Left ventricle myocardium superior (tissue), 1 donor: ENCODE results near the gene EIPR1. TPM values are rescaled to one million over a fixed set of nuclear protein-coding genes. Genes with fewer than 3 reads are reported as not detected.
"Not testable (repeated sequence)": the region's sequence is repeated elsewhere in the genome, so short reads cannot be mapped to it uniquely, and the experiment has no call there.

ENCODE experiments used
- ATAC-seq: fragments of 200-7000 bp; cut with Tn5 transposase; one replicate; pipeline ENCODE4 v1.9.1; 2020; ENCODE audit warnings: mild to moderate bottlenecking, moderate library complexity
- DNase-seq: peaks from one replicate; pipeline ENCODE4 v3.0.0-alpha.2; 2020
- intact Hi-C: fragments of 100-400 bp; cut with micrococcal nuclease; formaldehyde crosslinking; loops from one replicate; pipeline ENCODE4 v1.11.0; 2022
- total RNA-seq: library from RNA; stranded (reverse); fragmentation: NEBNext Ultra II Directional; extraction: Animal tissue kit (Norgen Biotek cat#: 25700); gene quantifications from one replicate; pipeline ENCODE4 v1.2.1, GENCODE V29; 2021
- donor health status: DM: no; HTN: yes; CAD: no; lungs with severe emphysema.

EIPR1 gene
- total RNA-seq, 1 donor from 2014 or later: 9.6 TPM

- intact Hi-C loops: no loop called here
- ATAC-seq: no peak
- DNase-seq: no peak
Observed at GRCh38 chr2:3194828-3195227, 182.8 kb downstream of the EIPR1 start.

- no peak for ATAC-seq
- intact Hi-C loops: no loop called here
- DNase-seq: no peak
Observed at GRCh38 chr2:3193443-3194330, 183.9 kb downstream of the EIPR1 start.

GRCh38 chr2:3192920-3193319 lies 184.7 kb downstream of the EIPR1 start:
- intact Hi-C loops: no loop called here
- ATAC-seq (no peak), DNase-seq (no peak)

- ATAC-seq (no peak), DNase-seq (no peak)
- intact Hi-C loops: no loop called here
Observed at GRCh38 chr2:3192281-3192818, 185.3 kb downstream of the EIPR1 start.

GRCh38 chr2:3189961-3190360 lies 187.7 kb downstream of the EIPR1 start:
- DNase-seq: no peak
- intact Hi-C loops: no loop called here
- no peak for ATAC-seq

GRCh38 chr2:3189076-3189591 lies 188.5 kb downstream of the EIPR1 start:
- intact Hi-C loops: no loop called here

GRCh38 chr2:3188405-3188946 lies 189.1 kb downstream of the EIPR1 start:
- intact Hi-C loops: no loop called here
- ATAC-seq: no peak
- DNase-seq: no peak

More at GRCh38 chr2:3189076-3189591, 188.5 kb downstream of the EIPR1 start:
- ATAC-seq: no peak
- no peak for DNase-seq

- intact Hi-C loops: no loop called here
- DNase-seq: no peak
- no peak for ATAC-seq
Observed at GRCh38 chr2:3187467-3187866, 190.2 kb downstream of the EIPR1 start.

GRCh38 chr2:3186766-3187165 lies 190.9 kb downstream of the EIPR1 start:
- intact Hi-C loops: no loop called here
- no peak for ATAC-seq
- no peak for DNase-seq

- no peak for DNase-seq
- no peak for ATAC-seq
- intact Hi-C loops: no loop called here
Observed at GRCh38 chr2:3185910-3186309, 191.7 kb downstream of the EIPR1 start.

- ATAC-seq: no peak
Observed at GRCh38 chr2:3185256-3185655, 192.4 kb downstream of the EIPR1 start.

GRCh38 chr2:3184167-3184566 lies 193.5 kb downstream of the EIPR1 start:
- intact Hi-C loops: no loop called here
- peak; percentile 55 for DNase-seq
- peak; percentile 70 for ATAC-seq

More at GRCh38 chr2:3185256-3185655, 192.4 kb downstream of the EIPR1 start:
- intact Hi-C loops: no loop called here
- no peak for DNase-seq

- DNase-seq (no peak), ATAC-seq (no peak)
- intact Hi-C loops: no loop called here
Observed at GRCh38 chr2:3183766-3184165, 193.9 kb downstream of the EIPR1 start.

GRCh38 chr2:3182848-3183247 lies 194.8 kb downstream of the EIPR1 start:
- DNase-seq: no peak
- intact Hi-C loops: no loop called here

GRCh38 chr2:3181416-3182010 lies 196.1 kb downstream of the EIPR1 start:
- intact Hi-C loops: no loop called here
- DNase-seq (no peak), ATAC-seq (no peak)

More at GRCh38 chr2:3182848-3183247, 194.8 kb downstream of the EIPR1 start:
- no peak for ATAC-seq

- intact Hi-C loops, DNase-seq: not testable (repeated sequence)
- peak; percentile 41 for ATAC-seq
Observed at GRCh38 chr2:3180909-3181221, 196.8 kb downstream of the EIPR1 start.

GRCh38 chr2:3180082-3180908 lies 197.3 kb downstream of the EIPR1 start:
- intact Hi-C loops: no loop called here
- ATAC-seq: peak; percentile 49
- DNase-seq: no peak

- DNase-seq (no peak), ATAC-seq (no peak)
- intact Hi-C loops: no loop called here
Observed at GRCh38 chr2:3179626-3180025, 198.0 kb downstream of the EIPR1 start.

- DNase-seq (no peak), ATAC-seq (no peak)
- intact Hi-C loops: no loop called here
Observed at GRCh38 chr2:3179208-3179607, 198.4 kb downstream of the EIPR1 start.
